A549 treated with Mapracorat at 1 μM for 4 hours (cell line): ENCODE data around the gene EPM2A. TPM values are rescaled to one million over a fixed set of nuclear protein-coding genes. Genes with fewer than 3 reads are reported as not detected.

Experiments used
- total RNA-seq: library from RNA; stranded (reverse); fragments of 200-300 nt; extraction: Qiagen RNA extraction; gene quantifications from 5 replicates; pipeline ENCODE4 v1.2.3, GENCODE V29; 2022

The EPM2A gene
- total RNA-seq: 2.9 to 3.7 TPM (median 3.3 TPM) in 5 replicates

DNA sequence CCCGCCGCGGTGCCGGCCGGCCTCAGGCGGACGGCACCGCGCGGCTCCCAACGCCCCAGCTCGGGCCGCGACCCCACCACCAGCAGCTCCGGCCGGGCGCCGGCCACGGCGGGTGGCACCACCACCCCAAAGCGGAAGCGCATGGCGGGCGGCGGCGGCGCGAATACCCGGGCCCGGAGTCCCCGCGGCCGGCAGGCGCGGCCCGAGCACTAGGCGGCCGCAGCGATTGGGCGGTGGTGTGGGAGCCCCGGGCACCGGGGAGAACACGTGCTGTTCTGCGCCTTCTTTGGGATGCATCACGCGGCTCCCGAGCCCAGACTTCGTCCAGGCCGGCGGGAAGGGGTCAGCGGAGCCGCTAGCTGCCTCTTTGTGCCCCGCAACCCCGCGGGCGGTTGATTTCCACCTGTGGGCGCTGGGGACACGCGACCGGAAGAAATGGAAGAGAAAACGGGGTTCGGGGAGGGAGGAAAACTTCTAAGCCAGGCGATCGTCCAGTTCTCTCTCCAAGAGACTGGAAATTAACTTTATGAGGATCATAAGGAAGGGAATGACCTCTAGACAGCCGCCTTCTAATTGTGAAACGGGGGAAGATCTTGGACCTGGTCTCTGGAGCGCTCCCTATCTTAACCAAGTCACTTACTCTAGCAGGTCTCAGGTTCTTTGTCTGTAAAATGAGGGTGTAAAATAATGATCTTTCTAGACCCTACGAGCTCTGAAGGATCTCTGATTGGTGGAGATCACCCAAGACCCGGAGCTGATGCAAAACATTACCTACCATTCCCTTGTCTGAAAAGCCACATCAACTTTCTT lies at the start of gene EPM2A:
Gene EPM2A (minus strand): TSS at position 165 of the 810 bp plus-strand sequence. CDS start 22 bp downstream, at position 143.

Other genes with a start within 250 kb of the EPM2A start
- gene FBXO30, start 79.3 kb upstream of the EPM2A start, total RNA-seq: 4.1 to 5.0 TPM (median 4.8 TPM) in 5 replicates
- 2.5 to 3.4 TPM (median 3.2 TPM) in 5 replicates for gene SHPRH, start 228.8 kb upstream of the EPM2A start, total RNA-seq